A673 (cell line): ENCODE results near the gene TAF11L14.
"Not testable (repeated sequence)": the region's sequence is repeated elsewhere in the genome, so short reads cannot be mapped to it uniquely, and the experiment has no call there.

Source experiments
- CTCF ChIP-seq: fragments of 300-800, 200-600 bp; sonication (generic); conservative IDR thresholded peaks from 2 replicates; pipeline ENCODE4 v1.5.1; 2017; ENCODE audit warnings: low read depth, mild to moderate bottlenecking, antibody characterized with exemption, low read length, moderate library complexity, mixed read lengths
- EZH2 ChIP-seq: fragments of 200-600 bp; sonication (generic); IDR thresholded peaks from 2 replicates; pipeline ENCODE4 v1.6.1; 2017; ENCODE audit warnings: borderline replicate concordance, low read depth, mild to moderate bottlenecking, mixed read lengths, antibody characterized with exemption, low read length; ENCODE audit not compliant: poor library complexity, severe bottlenecking

GRCh38 chr5:17603880-17604279 lies 30.4 kb upstream of the TAF11L14 start, which contains the start of gene TAF11L11:
- not testable (repeated sequence) for TF ChIP-seq CTCF, EZH2
